GM21737 (cell line): ENCODE data around the gene ARHGAP19.
"Not testable (repeated sequence)": the region's sequence is repeated elsewhere in the genome, so short reads cannot be mapped to it uniquely, and the experiment has no call there.

Experiments
- ATAC-seq: cut with Tn5 transposase; IDR thresholded peaks from one replicate; pipeline ENCODE4 v1.9.1; 2021; ENCODE audit warnings: mild to moderate bottlenecking, moderate library complexity; ENCODE audit not compliant: unreplicated experiment

The ARHGAP19 gene

GRCh38 chr10:97290076-97290475, 2.4 kb downstream of the ARHGAP19 start:
- not testable (repeated sequence) for ATAC-seq

- no peak for ATAC-seq
Observed at GRCh38 chr10:97280783-97281182, 11.7 kb downstream of the ARHGAP19 start.

GRCh38 chr10:97279121-97279815, 13.2 kb downstream of the ARHGAP19 start:
- ATAC-seq: no peak

GRCh38 chr10:97278491-97278989, 13.9 kb downstream of the ARHGAP19 start:
- no peak for ATAC-seq

- no peak for ATAC-seq
Observed at GRCh38 chr10:97277551-97277950, 14.9 kb downstream of the ARHGAP19 start.

- no peak for ATAC-seq
Observed at GRCh38 chr10:97274828-97275227, 17.6 kb downstream of the ARHGAP19 start.

- no peak for ATAC-seq
Observed at GRCh38 chr10:97273700-97274099, 18.7 kb downstream of the ARHGAP19 start.

- ATAC-seq: no peak
Observed at GRCh38 chr10:97270523-97271154, 21.8 kb downstream of the ARHGAP19 start.

- no peak for ATAC-seq
Observed at GRCh38 chr10:97267671-97268070, 24.8 kb downstream of the ARHGAP19 start.

GRCh38 chr10:97265095-97265494, 27.3 kb downstream of the ARHGAP19 start:
- ATAC-seq: not testable (repeated sequence)

- ATAC-seq: no peak
Observed at GRCh38 chr10:97263971-97264370, 28.5 kb downstream of the ARHGAP19 start.

- ATAC-seq: no peak
Observed at GRCh38 chr10:97261656-97262055, 30.8 kb downstream of the ARHGAP19 start.

GRCh38 chr10:97261183-97261582, 31.3 kb downstream of the ARHGAP19 start:
- no peak for ATAC-seq

- no peak for ATAC-seq
Observed at GRCh38 chr10:97259119-97259518, 33.3 kb downstream of the ARHGAP19 start.

GRCh38 chr10:97256356-97256755, 36.1 kb downstream of the ARHGAP19 start:
- no peak for ATAC-seq

GRCh38 chr10:97255512-97256293, 36.7 kb downstream of the ARHGAP19 start:
- no peak for ATAC-seq

- no peak for ATAC-seq
Observed at GRCh38 chr10:97254694-97255093, 37.7 kb downstream of the ARHGAP19 start.

GRCh38 chr10:97250952-97251351, 41.5 kb downstream of the ARHGAP19 start:
- ATAC-seq: no peak

GRCh38 chr10:97243836-97244235, 48.6 kb downstream of the ARHGAP19 start:
- ATAC-seq: no peak

- no peak for ATAC-seq
Observed at GRCh38 chr10:97238855-97239254, 53.6 kb downstream of the ARHGAP19 start.

GRCh38 chr10:97235353-97235752, 57.1 kb downstream of the ARHGAP19 start:
- ATAC-seq: no peak

GRCh38 chr10:97234400-97234799, 58.0 kb downstream of the ARHGAP19 start:
- ATAC-seq: no peak
